GM23338 (cell line): ENCODE results near the gene BEX1. TPM values are rescaled to one million over a fixed set of nuclear protein-coding genes. Genes with fewer than 3 reads are reported as not detected.

Source experiments
- ATAC-seq: fragments of 200-7000 bp; cut with Tn5 transposase; 3 replicates; pipeline ENCODE4 v1.9.1; 2020
- DNase-seq: peaks from one replicate; pipeline ENCODE4 v3.0.0-alpha.2; 2015; ENCODE audit warnings: low spot score
- H2AFZ ChIP-seq: fragments of 200-600 bp; sonication (generic); 2 replicates; pipeline ENCODE4 v1.8.0; 2016; ENCODE audit warnings: antibody characterized with exemption, mild to moderate bottlenecking, moderate library complexity
- H3F3A ChIP-seq: fragments of 200-600 bp; sonication (generic); replicated peaks from 2 replicates; pipeline ENCODE4 v1.8.0; 2017; ENCODE audit warnings: antibody characterized with exemption, mixed run types, low read depth
- H3K27ac ChIP-seq: fragments of 200-600 bp; sonication (generic); 2 replicates; pipeline ENCODE4 v1.6.1; 2016; ENCODE audit warnings: low read depth
- H3K27me3 ChIP-seq: fragments of 200-600 bp; sonication (generic); 2 replicates; pipeline ENCODE4 v1.8.0; 2016; ENCODE audit warnings: mild to moderate bottlenecking, mixed run types, moderate library complexity; ENCODE audit not compliant: insufficient read depth
- H3K36me3 ChIP-seq: fragments of 200-600 bp; sonication (generic); 2 replicates; pipeline ENCODE4 v1.8.0; 2016; ENCODE audit warnings: mild to moderate bottlenecking; ENCODE audit not compliant: insufficient read depth
- H3K4me1 ChIP-seq: fragments of 200-600 bp; sonication (generic); 2 replicates; pipeline ENCODE4 v1.8.0; 2016; ENCODE audit warnings: mild to moderate bottlenecking, moderate library complexity; ENCODE audit not compliant: insufficient read depth
- H3K4me2 ChIP-seq: fragments of 200-600 bp; sonication (generic); 2 replicates; pipeline ENCODE4 v1.7.1; 2017; ENCODE audit warnings: mixed run types
- H3K4me3 ChIP-seq: fragments of 200-600 bp; sonication (generic); 2 replicates; pipeline ENCODE4 v1.6.1; 2016; ENCODE audit warnings: mixed run types
- H3K79me2 ChIP-seq: fragments of 200-600 bp; sonication (generic); replicated peaks from 2 replicates; pipeline ENCODE4 v1.8.0; 2017; ENCODE audit warnings: mild to moderate bottlenecking; ENCODE audit not compliant: insufficient read depth
- H3K9me2 ChIP-seq: fragments of 200-600 bp; sonication (generic); 2 replicates; pipeline ENCODE4 v1.8.0; 2017; ENCODE audit not compliant: insufficient read depth
- H4K20me1 ChIP-seq: fragments of 200-600 bp; sonication (generic); replicated peaks from 2 replicates; pipeline ENCODE4 v1.8.0; 2017; ENCODE audit warnings: mild to moderate bottlenecking; ENCODE audit not compliant: insufficient read depth
- H3K27ac Mint-ChIP-seq: 2 replicates; pipeline ENCODE4 v1.8.0; 2020; ENCODE audit warnings: inconsistent platforms, mild to moderate bottlenecking, moderate library complexity, mixed read lengths
- H3K27me3 Mint-ChIP-seq: 3 replicates; pipeline ENCODE4 v1.8.0; 2022; ENCODE audit warnings: low read depth, mild to moderate bottlenecking, moderate library complexity, mixed read lengths, inconsistent platforms; ENCODE audit not compliant: insufficient read depth, poor library complexity
- H3K36me3 Mint-ChIP-seq: 3 replicates; pipeline ENCODE4 v1.8.0; 2021; ENCODE audit warnings: low read depth, mild to moderate bottlenecking, inconsistent platforms, moderate library complexity, mixed read lengths
- H3K4me1 Mint-ChIP-seq: 3 replicates; pipeline ENCODE4 v1.8.0; 2020; ENCODE audit warnings: mild to moderate bottlenecking, inconsistent platforms, mixed read lengths
- H3K4me3 Mint-ChIP-seq: 3 replicates; pipeline ENCODE4 v1.8.0; 2021; ENCODE audit warnings: moderate library complexity, mild to moderate bottlenecking, inconsistent platforms, mixed read lengths
- H3K9me3 Mint-ChIP-seq: 3 replicates; pipeline ENCODE4 v1.8.0; 2020; ENCODE audit warnings: moderate library complexity, mild to moderate bottlenecking, inconsistent platforms, mixed read lengths
- CREB1 ChIP-seq: fragments of 250-450 bp; sonication (Bioruptor Pico); IDR thresholded peaks from 2 replicates; pipeline ENCODE4 v1.5.0; 2020; ENCODE audit warnings: low read depth, mild to moderate bottlenecking, moderate library complexity
- EZH2phosphoT487 ChIP-seq: fragments of 200-600 bp; sonication (generic); IDR thresholded peaks from one replicate; pipeline ENCODE4 v1.8.1; 2018; ENCODE audit warnings: antibody characterized with exemption; ENCODE audit not compliant: unreplicated experiment
- JUNB ChIP-seq: IDR thresholded peaks from one replicate; pipeline ENCODE4 v1.6.1; 2016; ENCODE audit warnings: antibody characterized with exemption; ENCODE audit not compliant: unreplicated experiment
- STAT1 ChIP-seq: IDR thresholded peaks from one replicate; pipeline ENCODE4 v1.6.1; 2016; ENCODE audit warnings: antibody characterized with exemption; ENCODE audit not compliant: unreplicated experiment
- ZNF114 ChIP-seq: fragments of 250-450 bp; sonication (Bioruptor Pico); IDR thresholded peaks from 2 replicates; pipeline ENCODE4 v1.5.0; 2020; ENCODE audit warnings: mild to moderate bottlenecking, moderate library complexity
- ZNF331 ChIP-seq: fragments of 250-450 bp; sonication (Bioruptor Pico); IDR thresholded peaks from 2 replicates; pipeline ENCODE4 v1.5.0; 2020; ENCODE audit warnings: low read depth, mild to moderate bottlenecking, moderate library complexity
- polyA plus RNA-seq: library from polyadenylated mRNA; unstranded; fragments of >200 nt; fragmentation: Nextera tagmentation; extraction: Ambion mirVana; gene quantifications from 2 replicates; pipeline ENCODE4 v1.2.1, GENCODE V29; 2016
- total RNA-seq: library from RNA; depleted of rRNA; stranded (reverse); fragments of >200 nt; shearing (Covaris generic); gene quantifications from 2 replicates; pipeline ENCODE4 v1.2.3, GENCODE V29; 2014
- TF ChIP-seq, protein P1 (sequence below): IDR thresholded peaks from one replicate; pipeline ENCODE4 v1.6.1; 2018; ENCODE audit warnings: antibody characterized with exemption; ENCODE audit not compliant: unreplicated experiment
- TF ChIP-seq, protein P2 (sequence below): IDR thresholded peaks from 2 replicates; pipeline ENCODE4 v1.6.1; 2016; ENCODE audit warnings: antibody characterized with exemption

BEX1 gene
- total and polyA plus RNA-seq, 2 experiments from 2014 or later: 52.9 to 142 TPM

DNA sequence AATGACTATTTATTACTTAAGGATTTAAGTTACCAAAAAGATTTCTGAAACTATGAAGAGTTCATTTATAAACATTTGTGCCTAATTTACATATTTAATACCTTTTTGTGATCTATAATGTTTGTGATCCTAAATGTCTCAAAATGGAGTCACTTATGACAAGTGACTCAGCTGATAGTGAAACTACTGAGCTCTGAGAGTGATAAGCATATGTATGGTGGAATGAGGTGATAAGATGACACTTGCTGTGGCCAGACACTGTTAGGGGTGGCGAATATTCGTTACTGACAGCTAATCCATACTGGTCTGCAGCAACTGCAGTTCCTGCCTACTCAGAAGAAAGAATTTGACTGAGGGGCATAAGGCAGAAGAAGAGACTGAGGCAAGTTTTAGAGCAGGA is 34.5 kb upstream of the BEX1 start (continued):
- TF ChIP-seq, protein P1, sequence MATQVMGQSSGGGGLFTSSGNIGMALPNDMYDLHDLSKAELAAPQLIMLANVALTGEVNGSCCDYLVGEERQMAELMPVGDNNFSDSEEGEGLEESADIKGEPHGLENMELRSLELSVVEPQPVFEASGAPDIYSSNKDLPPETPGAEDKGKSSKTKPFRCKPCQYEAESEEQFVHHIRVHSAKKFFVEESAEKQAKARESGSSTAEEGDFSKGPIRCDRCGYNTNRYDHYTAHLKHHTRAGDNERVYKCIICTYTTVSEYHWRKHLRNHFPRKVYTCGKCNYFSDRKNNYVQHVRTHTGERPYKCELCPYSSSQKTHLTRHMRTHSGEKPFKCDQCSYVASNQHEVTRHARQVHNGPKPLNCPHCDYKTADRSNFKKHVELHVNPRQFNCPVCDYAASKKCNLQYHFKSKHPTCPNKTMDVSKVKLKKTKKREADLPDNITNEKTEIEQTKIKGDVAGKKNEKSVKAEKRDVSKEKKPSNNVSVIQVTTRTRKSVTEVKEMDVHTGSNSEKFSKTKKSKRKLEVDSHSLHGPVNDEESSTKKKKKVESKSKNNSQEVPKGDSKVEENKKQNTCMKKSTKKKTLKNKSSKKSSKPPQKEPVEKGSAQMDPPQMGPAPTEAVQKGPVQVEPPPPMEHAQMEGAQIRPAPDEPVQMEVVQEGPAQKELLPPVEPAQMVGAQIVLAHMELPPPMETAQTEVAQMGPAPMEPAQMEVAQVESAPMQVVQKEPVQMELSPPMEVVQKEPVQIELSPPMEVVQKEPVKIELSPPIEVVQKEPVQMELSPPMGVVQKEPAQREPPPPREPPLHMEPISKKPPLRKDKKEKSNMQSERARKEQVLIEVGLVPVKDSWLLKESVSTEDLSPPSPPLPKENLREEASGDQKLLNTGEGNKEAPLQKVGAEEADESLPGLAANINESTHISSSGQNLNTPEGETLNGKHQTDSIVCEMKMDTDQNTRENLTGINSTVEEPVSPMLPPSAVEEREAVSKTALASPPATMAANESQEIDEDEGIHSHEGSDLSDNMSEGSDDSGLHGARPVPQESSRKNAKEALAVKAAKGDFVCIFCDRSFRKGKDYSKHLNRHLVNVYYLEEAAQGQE: no peak
- TF ChIP-seq, protein P2, sequence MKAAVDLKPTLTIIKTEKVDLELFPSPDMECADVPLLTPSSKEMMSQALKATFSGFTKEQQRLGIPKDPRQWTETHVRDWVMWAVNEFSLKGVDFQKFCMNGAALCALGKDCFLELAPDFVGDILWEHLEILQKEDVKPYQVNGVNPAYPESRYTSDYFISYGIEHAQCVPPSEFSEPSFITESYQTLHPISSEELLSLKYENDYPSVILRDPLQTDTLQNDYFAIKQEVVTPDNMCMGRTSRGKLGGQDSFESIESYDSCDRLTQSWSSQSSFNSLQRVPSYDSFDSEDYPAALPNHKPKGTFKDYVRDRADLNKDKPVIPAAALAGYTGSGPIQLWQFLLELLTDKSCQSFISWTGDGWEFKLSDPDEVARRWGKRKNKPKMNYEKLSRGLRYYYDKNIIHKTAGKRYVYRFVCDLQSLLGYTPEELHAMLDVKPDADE: no peak
- no peak for TF ChIP-seq JUNB

DNA sequence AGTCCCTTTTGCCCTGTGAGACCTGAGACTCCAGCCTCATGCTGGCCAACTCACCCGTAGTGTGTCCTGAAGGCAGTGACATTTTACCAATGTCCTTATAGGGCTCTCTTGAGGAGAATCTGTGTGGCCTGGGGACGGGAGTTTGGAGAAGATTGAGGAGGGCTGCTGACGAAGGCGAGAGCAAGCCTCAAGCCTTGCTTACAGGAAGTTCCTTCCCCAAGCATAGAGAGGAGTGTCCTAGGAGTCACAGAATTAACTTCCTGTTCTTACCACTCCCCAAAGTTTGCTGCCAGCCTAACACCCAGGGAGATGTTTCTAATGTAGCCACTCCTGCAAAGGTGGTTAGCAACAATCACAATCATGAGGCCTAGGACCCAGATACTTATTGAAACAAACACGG is 29.0 kb upstream of the BEX1 start, which contains the start of gene NXF3:
Gene NXF3 (minus strand): TSS at position 202 of the 400 bp plus-strand sequence. CDS start 120 bp downstream, at position 82.
- Histone ChIP-seq H3K4me1 (peaks cover 3% of the 10 kb centered on the region; the same call in 1 of the 2 replicates), H3F3A (no peaks in the 10 kb centered on the region), H3K27ac (no peak within 1 kb of the TSS), H3K36me3 (no peaks in the 10 kb centered on the region), H3K79me2 (no peaks in the 10 kb centered on the region), H4K20me1 (no peaks in the 10 kb centered on the region), H3K4me3 (no peak within 1 kb of the TSS), H3K9me2 (no peaks in the 10 kb centered on the region), H3K27me3 (no peaks in the 10 kb centered on the region), H2AFZ (no peak within 1 kb of the TSS), H3K4me2 (no peak within 1 kb of the TSS)
- Mint-ChIP-seq H3K9me3 (no peaks in the 10 kb centered on the region; the same call in 2 of the 3 replicates), H3K4me3 (no peak within 1 kb of the TSS), H3K4me1 (peaks cover 6% of the 10 kb centered on the region; the same call in 2 of the 3 replicates), H3K27ac (no peak within 1 kb of the TSS), H3K36me3 (peaks cover 3% of the 10 kb centered on the region; the same call in 1 of the 3 replicates), H3K27me3 (no peaks in the 10 kb centered on the region)
- DNase-seq (no peak), ATAC-seq (no peak)
- TF ChIP-seq JUNB (no peak), CREB1 (CRISPR knock-in tag) (no peak), EZH2phosphoT487 (no peak), ZNF331 (CRISPR knock-in tag) (no peak)

DNA sequence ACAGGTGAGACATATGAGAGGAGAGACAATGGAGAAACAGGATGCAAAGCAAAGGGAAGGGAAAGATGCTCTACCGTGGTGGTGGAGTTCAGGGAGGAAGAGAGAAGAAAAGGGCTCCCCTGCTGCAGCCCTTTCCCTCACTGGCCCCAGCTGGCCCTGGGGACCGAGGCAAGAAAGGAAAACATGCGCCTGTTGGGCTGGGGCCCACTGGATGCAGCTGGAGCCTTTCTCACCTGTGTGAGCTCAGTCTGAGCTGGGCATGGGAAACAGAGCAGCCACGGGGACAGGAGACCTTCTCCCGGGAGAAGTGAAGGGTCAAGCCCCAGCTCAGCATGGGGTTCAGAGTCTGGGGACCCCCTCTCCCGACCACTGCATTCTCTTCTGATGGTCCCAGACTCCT is 17.1 kb upstream of the BEX1 start:
- no peaks in the 10 kb centered on the region for H3K9me3 Mint-ChIP-seq
- Histone ChIP-seq H3K9me2 (no peaks in the 10 kb centered on the region), H3K4me2 (no peak overlapping the region), H3K4me1 (no peaks in the 10 kb centered on the region), H3K4me3 (no peak overlapping the region), H2AFZ (no peak overlapping the region), H3K36me3 (no peaks in the 10 kb centered on the region), H4K20me1 (no peaks in the 10 kb centered on the region), H3K27ac (no peak overlapping the region), H3K27me3 (no peaks in the 10 kb centered on the region), H3K79me2 (no peaks in the 10 kb centered on the region), H3F3A (no peaks in the 10 kb centered on the region)
- DNase-seq: no peak
- H3K4me1 Mint-ChIP-seq: no peaks in the 10 kb centered on the region
- no peak overlapping the region for H3K4me3 Mint-ChIP-seq
- H3K27ac Mint-ChIP-seq: no peak overlapping the region
- ATAC-seq: no peak
- no peaks in the 10 kb centered on the region for H3K36me3 Mint-ChIP-seq
- H3K27me3 Mint-ChIP-seq: no peaks in the 10 kb centered on the region
- TF ChIP-seq, protein P2: no peak
- no peak for TF ChIP-seq EZH2phosphoT487
- TF ChIP-seq, protein P1: no peak
- TF ChIP-seq ZNF114 (CRISPR knock-in tag): no peak
- no peak for TF ChIP-seq CREB1 (CRISPR knock-in tag)
- TF ChIP-seq STAT1: no peak
